GM18502 (cell line): ENCODE measurements around the gene GFRA1.
A peak's percentile ranks its signal among the peaks of the same experiment; 100 is the strongest.

ENCODE experiments used
- ATAC-seq: cut with Tn5 transposase; IDR thresholded peaks from one replicate; pipeline ENCODE4 v1.9.1; 2021; ENCODE audit warnings: mild to moderate bottlenecking; ENCODE audit not compliant: unreplicated experiment, poor library complexity

The GFRA1 gene

GRCh38 chr10:116272440-116273283 is at the start of gene GFRA1:
Gene GFRA1, minus strand, starts transcription at chr10:116273206. Its CDS starts 1,177 bp downstream, at chr10:116272029.
- peak; percentile 34 for ATAC-seq

- ATAC-seq, result peak; percentile 50
These were observed 43.5 kb upstream of the GFRA1 start for GRCh38 chr10:116316503-116316902.

- ATAC-seq, result no peak
These were observed 39.5 kb upstream of the GFRA1 start for GRCh38 chr10:116312548-116312947.

GRCh38 chr10:116311706-116312490 is 38.9 kb upstream of the GFRA1 start:
- ATAC-seq, result no peak

GRCh38 chr10:116311016-116311415 is 38.0 kb upstream of the GFRA1 start:
- ATAC-seq, result no peak

- no peak for ATAC-seq
These were observed 34.4 kb upstream of the GFRA1 start for GRCh38 chr10:116307455-116307854.

GRCh38 chr10:116306847-116307246 is 33.8 kb upstream of the GFRA1 start:
- ATAC-seq, result no peak

- no peak for ATAC-seq
These were observed 31.9 kb upstream of the GFRA1 start for GRCh38 chr10:116304923-116305322.

GRCh38 chr10:116300542-116300941 is 27.5 kb upstream of the GFRA1 start:
- ATAC-seq, result no peak

- no peak for ATAC-seq
These were observed 25.6 kb upstream of the GFRA1 start for GRCh38 chr10:116298586-116298985.

GRCh38 chr10:116296291-116296721 is 23.3 kb upstream of the GFRA1 start:
- no peak for ATAC-seq

GRCh38 chr10:116292493-116292892 is 19.5 kb upstream of the GFRA1 start:
- ATAC-seq, result no peak

- no peak for ATAC-seq
These were observed 16.6 kb upstream of the GFRA1 start for GRCh38 chr10:116289652-116290051.

- no peak for ATAC-seq
These were observed 15.0 kb upstream of the GFRA1 start for GRCh38 chr10:116287906-116288501.

- ATAC-seq, result no peak
These were observed 13.7 kb upstream of the GFRA1 start for GRCh38 chr10:116286626-116287200.

GRCh38 chr10:116281775-116282174 is 8.8 kb upstream of the GFRA1 start:
- no peak for ATAC-seq

- ATAC-seq, result no peak
These were observed 5.8 kb upstream of the GFRA1 start for GRCh38 chr10:116278846-116279245.

GRCh38 chr10:116276981-116277380 is 4.0 kb upstream of the GFRA1 start:
- ATAC-seq, result no peak

GRCh38 chr10:116274064-116274904 is 1.3 kb upstream of the GFRA1 start:
- ATAC-seq, result no peak
